Adipocyte (in vitro differentiated cells): ENCODE results near the gene SMIM44.
"Not testable (repeated sequence)": the region's sequence is repeated elsewhere in the genome, so short reads cannot be mapped to it uniquely, and the experiment has no call there.

Experiments used
- DNase-seq: peaks from one replicate; pipeline ENCODE4 v3.0.0-alpha.2; 2015; ENCODE audit warnings: low read depth
- H3K27me3 ChIP-seq: replicated peaks from 2 replicates; pipeline ENCODE4 v1.7.0; 2013; ENCODE audit warnings: mild to moderate bottlenecking, low read length, moderate library complexity; ENCODE audit not compliant: control insufficient read depth, insufficient read depth
- H3K36me3 ChIP-seq: 2 replicates; pipeline ENCODE4 v1.7.0; 2013; ENCODE audit warnings: low read length, mild to moderate bottlenecking, moderate library complexity; ENCODE audit not compliant: control insufficient read depth, insufficient read depth, severe bottlenecking
- H3K4me1 ChIP-seq: 2 replicates; pipeline ENCODE4 v1.7.0; 2013; ENCODE audit warnings: mild to moderate bottlenecking, low read length, moderate library complexity; ENCODE audit not compliant: control insufficient read depth, insufficient read depth
- H3K4me3 ChIP-seq: 2 replicates; pipeline ENCODE4 v1.7.0; 2013; ENCODE audit warnings: mild to moderate bottlenecking, low read length, moderate library complexity
- H3K9ac ChIP-seq: 2 replicates; pipeline ENCODE4 v1.7.0; 2013; ENCODE audit warnings: mild to moderate bottlenecking, low read length, moderate library complexity
- H3K9me3 ChIP-seq: 2 replicates; pipeline ENCODE4 v1.7.0; 2013; ENCODE audit warnings: mild to moderate bottlenecking, low read length, moderate library complexity; ENCODE audit not compliant: control insufficient read depth

The SMIM44 gene

DNA sequence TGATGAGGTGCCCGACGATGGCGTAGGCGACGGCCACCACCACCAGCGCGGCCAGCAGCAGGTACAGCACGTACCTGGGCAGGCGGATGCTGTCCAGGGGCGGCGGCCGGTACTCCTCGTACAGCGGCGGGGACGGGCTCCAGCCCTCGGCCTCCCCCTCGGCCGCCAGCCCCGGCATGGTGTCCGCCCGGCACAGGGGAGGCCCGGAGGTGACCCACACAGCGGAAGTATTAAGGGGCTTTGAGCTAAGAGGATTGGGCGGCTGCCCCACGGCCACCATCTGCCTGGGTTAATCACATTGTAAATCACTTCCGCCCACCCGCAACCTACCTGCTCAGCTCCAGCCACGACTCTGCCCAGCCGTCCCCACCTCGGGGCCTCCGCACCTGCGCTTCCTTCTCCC is at the start of gene SMIM44:
TSS of gene SMIM44 (minus strand) at position 216 of the 403 bp plus-strand sequence. CDS start at position 178, 38 bp downstream.
- no peaks in the 10 kb centered on the region for H3K36me3 ChIP-seq
- DNase-seq: no peak

DNA sequence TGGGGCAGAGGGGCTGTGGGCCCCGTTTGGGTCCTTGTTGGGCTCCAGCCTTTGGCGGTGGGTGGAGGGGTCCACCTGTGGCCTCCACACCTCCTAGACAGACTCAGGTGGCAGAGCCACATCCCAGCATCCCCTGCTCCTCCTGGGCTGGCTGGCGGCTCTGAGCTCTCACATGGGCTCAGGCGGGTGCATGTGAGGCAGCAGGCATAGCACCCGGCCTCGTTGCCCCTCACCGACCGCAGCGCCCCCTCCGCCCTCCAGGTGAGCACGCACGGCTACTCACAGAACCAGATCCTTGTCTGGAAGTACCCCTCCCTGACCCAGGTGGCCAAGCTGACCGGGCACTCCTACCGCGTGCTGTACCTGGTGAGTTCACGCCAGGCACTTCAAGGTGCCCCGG is 49.8 kb upstream of the SMIM44 start:
- no peak for DNase-seq
- Histone ChIP-seq H3K4me1 (peaks cover 11% of the 10 kb centered on the region), H3K9ac (no peak overlapping the region), H3K4me3 (no peak overlapping the region), H3K36me3 (peaks cover 56% of the 10 kb centered on the region), H3K27me3 (no peaks in the 10 kb centered on the region), H3K9me3 (no peaks in the 10 kb centered on the region)

More for the DNA sequence above, at the start of gene SMIM44:
- H3K9ac ChIP-seq: no peak within 1 kb of the TSS
- peaks cover 38% of the 10 kb centered on the region for H3K27me3 ChIP-seq
- no peak within 1 kb of the TSS for H3K4me3 ChIP-seq
- no peaks in the 10 kb centered on the region for H3K4me1 ChIP-seq
- no peaks in the 10 kb centered on the region for H3K9me3 ChIP-seq

- H3K9me3 ChIP-seq: no peaks in the 10 kb centered on the region
- H3K9ac ChIP-seq: no peak overlapping the region
- H3K4me3 ChIP-seq: no peak overlapping the region
- no peaks in the 10 kb centered on the region for H3K27me3 ChIP-seq
- peaks cover 11% of the 10 kb centered on the region for H3K4me1 ChIP-seq
- DNase-seq: no peak
- peaks cover 61% of the 10 kb centered on the region for H3K36me3 ChIP-seq
These were observed 49.0 kb upstream of the SMIM44 start for GRCh38 chr19:3532154-3532786.

DNA sequence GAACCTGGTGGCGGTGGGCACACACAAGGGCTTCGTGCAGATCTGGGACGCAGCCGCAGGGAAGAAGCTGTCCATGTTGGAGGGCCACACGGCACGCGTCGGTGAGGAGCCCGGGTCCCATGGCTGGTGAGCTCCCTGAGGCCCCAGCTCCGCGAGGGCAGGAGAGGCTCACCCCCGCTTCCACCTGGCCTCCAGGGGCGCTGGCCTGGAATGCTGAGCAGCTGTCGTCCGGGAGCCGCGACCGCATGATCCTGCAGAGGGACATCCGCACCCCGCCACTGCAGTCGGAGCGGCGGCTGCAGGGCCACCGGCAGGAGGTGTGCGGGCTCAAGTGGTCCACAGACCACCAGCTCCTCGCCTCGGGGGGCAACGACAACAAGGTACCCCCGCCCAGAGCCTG is 48.5 kb upstream of the SMIM44 start:
- H3K9ac ChIP-seq: no peak overlapping the region
- H3K27me3 ChIP-seq: no peaks in the 10 kb centered on the region
- no peak overlapping the region for H3K4me3 ChIP-seq
- peaks cover 65% of the 10 kb centered on the region for H3K36me3 ChIP-seq
- H3K9me3 ChIP-seq: no peaks in the 10 kb centered on the region
- no peak for DNase-seq
- H3K4me1 ChIP-seq: peaks cover 7% of the 10 kb centered on the region

DNA sequence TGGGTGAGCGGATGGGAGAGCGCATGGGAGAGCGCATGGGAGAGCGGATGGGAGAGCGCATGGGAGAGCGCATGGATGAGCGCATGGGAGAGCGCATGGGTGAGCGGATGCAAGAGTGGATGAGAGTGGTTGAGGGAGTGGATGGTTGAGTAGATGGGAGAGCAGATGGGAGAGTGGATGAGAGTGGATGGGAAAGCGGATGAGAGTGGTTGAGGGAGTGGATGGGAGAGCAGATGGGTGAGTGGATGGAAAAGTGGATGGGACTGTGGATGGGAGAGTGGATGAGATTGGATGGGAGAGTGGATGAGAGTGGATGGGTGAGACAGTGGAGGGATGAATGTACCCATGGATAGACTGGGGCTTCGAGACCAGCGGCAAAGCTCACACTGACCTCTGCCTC is 47.1 kb upstream of the SMIM44 start:
- Histone ChIP-seq H3K4me3 (no peak overlapping the region), H3K27me3 (no peaks in the 10 kb centered on the region), H3K9me3 (no peaks in the 10 kb centered on the region), H3K36me3 (peaks cover 64% of the 10 kb centered on the region), H3K9ac (no peak overlapping the region), H3K4me1 (no peaks in the 10 kb centered on the region)
- no peak for DNase-seq

DNA sequence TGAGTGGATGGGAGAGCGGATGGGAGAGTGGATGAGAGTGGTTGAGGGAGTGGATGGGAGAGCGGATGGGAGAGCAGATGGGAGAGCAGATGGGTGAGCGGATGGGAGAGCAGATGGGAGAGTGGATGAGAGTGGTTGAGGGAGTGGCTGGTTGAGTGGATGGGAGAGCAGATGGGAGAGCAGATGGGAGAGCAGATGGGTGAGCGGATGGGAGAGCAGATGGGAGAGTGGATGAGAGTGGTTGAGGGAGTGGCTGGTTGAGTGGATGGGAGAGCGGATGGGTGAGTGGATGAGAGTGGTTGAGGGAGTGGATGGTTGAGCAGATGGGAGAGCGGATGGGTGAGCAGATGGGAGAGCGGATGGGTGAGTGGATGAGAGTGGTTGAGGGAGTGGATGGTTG is 46.1 kb upstream of the SMIM44 start:
- H3K4me3 ChIP-seq, DNase-seq, H3K9ac ChIP-seq, H3K4me1 ChIP-seq, H3K9me3 ChIP-seq, H3K27me3 ChIP-seq: not testable (repeated sequence)
- peaks cover 61% of the 10 kb centered on the region for H3K36me3 ChIP-seq

DNA sequence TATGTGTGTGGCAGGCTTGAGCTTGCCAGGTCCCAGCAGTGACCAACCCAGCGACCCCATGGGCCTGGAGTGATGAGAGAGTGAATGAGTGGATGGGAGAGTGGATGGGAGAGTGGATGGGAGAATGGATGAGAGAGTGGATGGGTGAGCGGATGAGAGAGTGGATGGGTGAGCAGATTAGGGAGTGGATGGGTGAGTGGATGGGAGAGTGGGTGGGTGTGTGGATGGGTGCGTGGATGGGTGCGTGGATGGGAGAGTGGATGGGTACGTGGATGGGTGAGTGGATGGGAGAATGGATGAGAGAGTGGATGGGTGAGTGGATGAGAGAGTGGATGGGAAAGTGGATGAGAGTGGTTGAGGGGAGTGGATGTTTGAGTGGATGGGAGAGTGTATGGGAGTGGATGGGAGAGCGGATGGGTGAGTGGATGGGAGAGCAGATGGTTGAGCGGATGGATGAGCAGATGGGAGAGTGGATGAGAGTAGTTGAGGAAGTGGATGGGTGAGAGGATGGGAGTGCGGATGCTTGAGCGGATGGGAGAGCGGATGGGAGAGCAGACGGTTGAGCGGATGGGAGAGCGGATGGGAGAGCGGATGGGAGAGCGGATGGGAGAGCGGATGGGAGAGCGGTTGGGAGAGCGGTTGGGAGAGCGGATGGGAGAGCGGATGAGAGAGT is 45.4 kb upstream of the SMIM44 start:
- Histone ChIP-seq H3K36me3 (peaks cover 63% of the 10 kb centered on the region), H3K27me3 (no peaks in the 10 kb centered on the region), H3K4me3 (no peak overlapping the region), H3K9ac (no peak overlapping the region), H3K9me3 (no peaks in the 10 kb centered on the region), H3K4me1 (no peaks in the 10 kb centered on the region)
- no peak for DNase-seq

GRCh38 chr19:3528080-3528479 is 44.8 kb upstream of the SMIM44 start:
- no peak for DNase-seq
- Histone ChIP-seq H3K36me3 (peaks cover 61% of the 10 kb centered on the region), H3K9ac (no peak overlapping the region), H3K4me1 (no peaks in the 10 kb centered on the region), H3K9me3 (no peaks in the 10 kb centered on the region), H3K27me3 (no peaks in the 10 kb centered on the region), H3K4me3 (no peak overlapping the region)

DNA sequence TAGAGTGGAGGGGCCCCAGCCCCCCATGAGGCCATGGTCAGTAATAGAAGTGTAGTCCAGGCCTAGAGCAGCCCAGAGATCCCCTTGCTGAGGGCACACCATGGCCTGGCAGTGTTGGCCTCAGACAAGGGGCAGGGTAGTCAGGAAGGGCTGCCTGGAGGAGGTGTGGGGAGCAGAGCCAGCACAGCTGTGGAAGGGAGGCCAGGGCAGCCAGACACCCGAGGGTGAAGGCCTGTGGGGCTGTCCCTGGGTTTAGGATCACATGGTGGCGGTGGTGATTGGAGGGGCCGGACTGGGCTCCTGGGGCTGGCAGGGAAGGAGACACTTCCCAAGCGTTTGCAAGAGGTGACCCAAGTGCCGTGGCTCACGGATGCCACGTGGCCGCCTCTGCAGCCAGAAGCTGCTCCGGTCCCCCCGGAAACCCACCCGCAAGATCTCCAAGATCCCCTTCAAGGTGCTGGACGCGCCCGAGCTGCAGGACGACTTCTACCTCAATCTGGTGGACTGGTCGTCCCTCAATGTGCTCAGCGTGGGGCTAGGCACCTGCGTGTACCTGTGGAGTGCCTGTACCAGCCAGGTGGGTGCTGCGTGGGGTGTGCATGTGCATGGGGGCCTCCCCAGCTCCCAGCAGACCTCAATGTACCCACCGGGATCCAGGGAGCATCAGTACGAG is 44.1 kb upstream of the SMIM44 start:
- no peak overlapping the region for H3K9ac ChIP-seq
- no peak for DNase-seq
- no peaks in the 10 kb centered on the region for H3K9me3 ChIP-seq
- no peaks in the 10 kb centered on the region for H3K27me3 ChIP-seq
- H3K4me3 ChIP-seq: no peak overlapping the region
- H3K4me1 ChIP-seq: no peaks in the 10 kb centered on the region
- H3K36me3 ChIP-seq: peaks cover 54% of the 10 kb centered on the region

DNA sequence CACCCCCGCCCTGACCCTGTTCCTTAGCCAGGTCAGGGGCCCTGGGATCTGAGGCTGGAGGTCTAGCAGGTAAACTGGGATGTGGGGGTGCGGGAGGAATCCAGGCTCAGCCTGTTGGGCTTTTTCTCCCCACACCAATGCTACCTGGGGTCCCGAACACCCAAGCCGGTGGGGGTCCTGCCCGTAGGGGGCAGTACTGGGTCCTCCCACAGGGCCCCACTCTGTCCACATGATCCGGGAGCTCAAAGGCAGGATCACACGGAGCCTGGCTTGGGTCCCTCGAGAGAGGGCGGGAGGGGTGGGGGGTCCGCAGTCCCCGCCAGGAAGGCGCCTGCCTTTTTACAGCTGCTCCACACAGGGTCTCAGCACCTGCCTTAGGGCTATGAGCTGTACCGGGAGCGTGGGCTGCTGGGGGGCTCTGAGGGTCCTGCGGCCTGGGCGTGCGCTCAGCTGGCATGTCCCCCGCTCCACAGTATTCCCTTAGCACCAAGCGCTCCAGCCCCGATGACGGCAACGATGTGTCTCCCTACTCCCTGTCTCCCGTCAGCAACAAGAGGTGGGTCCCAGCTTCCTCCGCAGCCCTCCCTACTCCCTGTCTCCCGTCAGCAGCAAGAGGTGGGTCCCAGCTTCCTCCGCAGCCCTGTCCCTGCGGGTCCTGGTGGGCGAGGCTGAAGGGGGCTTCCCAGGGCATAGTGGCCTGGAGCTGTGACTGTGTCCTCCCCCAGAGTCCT is 43.4 kb upstream of the SMIM44 start:
- Histone ChIP-seq H3K9ac (no peak overlapping the region), H3K9me3 (no peaks in the 10 kb centered on the region), H3K27me3 (no peaks in the 10 kb centered on the region), H3K4me3 (no peak overlapping the region), H3K36me3 (peaks cover 47% of the 10 kb centered on the region), H3K4me1 (no peaks in the 10 kb centered on the region)
- no peak for DNase-seq

DNA sequence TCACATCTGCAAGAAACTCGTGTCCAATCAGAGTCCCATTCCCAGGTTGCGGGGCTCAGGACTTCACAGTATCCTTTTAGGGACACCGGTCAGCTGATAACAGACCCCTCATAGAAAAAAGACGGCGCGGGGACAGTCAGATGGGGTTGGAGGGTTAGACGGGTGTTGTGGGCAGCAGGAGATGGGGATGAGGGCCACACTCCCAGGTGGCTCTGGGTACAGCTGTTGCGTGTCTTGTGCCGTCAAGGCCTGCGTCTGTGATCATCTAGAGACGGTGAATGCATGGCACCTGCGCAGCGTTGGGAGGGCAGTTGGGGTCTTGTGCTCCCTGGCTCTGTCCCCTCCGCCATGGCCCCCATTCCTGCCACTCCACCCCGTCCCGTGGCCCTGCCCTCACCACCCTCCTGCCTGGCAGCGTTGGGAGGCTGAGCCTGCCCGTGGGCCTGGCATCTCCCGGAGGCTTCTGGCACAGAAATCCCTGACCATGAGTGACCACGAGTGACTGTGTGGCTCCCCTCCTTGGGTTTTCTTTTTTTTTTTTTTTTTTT is 41.7 kb upstream of the SMIM44 start:
- Histone ChIP-seq H3K36me3 (peaks cover 33% of the 10 kb centered on the region), H3K9me3 (no peaks in the 10 kb centered on the region)

More for the DNA sequence above, 41.7 kb upstream of the SMIM44 start:
- no peak overlapping the region for H3K9ac ChIP-seq
- no peaks in the 10 kb centered on the region for H3K4me1 ChIP-seq
- no peaks in the 10 kb centered on the region for H3K27me3 ChIP-seq
- no peak for DNase-seq
- H3K4me3 ChIP-seq: no peak overlapping the region
